Ovary (tissue), 9 donors: ENCODE measurements around the gene ETDC. TPM values are rescaled to one million over a fixed set of nuclear protein-coding genes. Genes with fewer than 3 reads are reported as not detected.

Experiments
- DNase-seq, 5 donors: peaks; one replicate each; pipeline ENCODE4 v3.0.0-alpha.2; 2019 to 2020
- H3K27ac ChIP-seq, 2 donors: fragments of 200-600 bp; one replicate each; pipeline versions ENCODE4 v1.5.1 to v1.8.0; 2019 to 2022
- H3K27me3 ChIP-seq: fragments of 200-600 bp; one replicate; pipeline ENCODE4 v1.8.0; 2022
- H3K36me3 ChIP-seq: fragments of 200-600 bp; sonication (generic); one replicate; pipeline ENCODE4 v1.5.1; 2019
- H3K4me1 ChIP-seq: one replicate; pipeline ENCODE4 v1.8.1; 2013; ENCODE audit warnings: mild to moderate bottlenecking, moderate library complexity; ENCODE audit not compliant: insufficient read depth
- H3K4me3 ChIP-seq: fragments of 200-600 bp; sonication (generic); one replicate; pipeline ENCODE4 v1.5.1; 2017
- H3K9me3 ChIP-seq, 2 donors: fragments of 200-600 bp in 1 of 2; sonication (generic) in 1 of 2; one replicate each; pipeline versions ENCODE4 v1.5.1 to v1.8.1; 2013 to 2019; ENCODE audit warnings: mild to moderate bottlenecking in 1 of 2, moderate library complexity in 1 of 2
- EP300 ChIP-seq: sonication (generic); formaldehyde crosslinking; IDR thresholded peaks from one replicate; pipeline ENCODE4 v1.6.1; 2017; ENCODE audit warnings: antibody characterized with exemption
- POLR2A ChIP-seq: fragments of 450-650 bp; IDR thresholded peaks from one replicate; pipeline ENCODE4 v1.6.1; 2017; ENCODE audit warnings: antibody characterized with exemption, mild to moderate bottlenecking, moderate library complexity
- WGBS, 3 donors: extraction: QIAGEN DNeasy Blood & Tissue Kit in 1 of 3; methylation state at CpG; one replicate each; pipeline versions ENCODE4 v1.1.5 to v1.1.7; 2013 to 2017; 5-methylcytosine and 5-hydroxymethylcytosine counted together
- intact Hi-C, 4 donors: fragments of 100-400 bp; cut with DNase I; formaldehyde crosslinking; loops; one replicate each; pipeline versions ENCODE4 v1.11.0 to v1.15.1; 2022 to 2023
- polyA plus RNA-seq, 2 donors: library from polyadenylated mRNA; stranded (reverse); fragments of 200-250 nt in 1 of 2; fragments of 350-450 nt in 1 of 2; fragmentation: Illumina TruSeq in 1 of 2; extraction: RNeasy Lipid Tissue Mini Kit (QIAGEN cat#74804) in 1 of 2; gene quantifications; one replicate each; pipeline ENCODE4 v1.2.3, GENCODE V29; 2013 to 2014
- total RNA-seq, 7 donors: library from RNA; depleted of rRNA in 2 of 7; stranded (reverse); fragments of >200 nt in 2 of 7; fragmentation: NEBNext Ultra II Directional in 3 of 7; extraction: Animal tissue kit (Norgen Biotek cat#: 25700) in 3 of 7; gene quantifications; one replicate each; pipeline versions ENCODE4 v1.1.0 to v1.2.4, GENCODE V29; 2016 to 2023
- TF ChIP-seq, protein P1 (sequence below), 3 donors: fragments of 450-650 bp in 2 of 3; fragments of 200-600 bp in 1 of 3; IDR thresholded peaks; one replicate each; pipeline versions ENCODE4 v1.5.1 to v1.8.0; 2016 to 2022; ENCODE audit warnings: antibody characterized with exemption in 3 of 3, mild to moderate bottlenecking in 1 of 3
- donor health status: DM: no; HTN: no; CAD: no; lungs with moderate emphysema.
- donor health status: DM: no; HTN: no; CAD: no.
- donor health status: Bipolar disorder and iron deficiency.
- donor health status: DM: yes; HTN: yes; CAD: no.
- donor health status: DM: no; HTN: no; CAD: no.
- donor health status: DM: yes; HTN: yes; CAD: no.

The ETDC gene
- total and polyA plus RNA-seq, 9 donors: not detected

DNA sequence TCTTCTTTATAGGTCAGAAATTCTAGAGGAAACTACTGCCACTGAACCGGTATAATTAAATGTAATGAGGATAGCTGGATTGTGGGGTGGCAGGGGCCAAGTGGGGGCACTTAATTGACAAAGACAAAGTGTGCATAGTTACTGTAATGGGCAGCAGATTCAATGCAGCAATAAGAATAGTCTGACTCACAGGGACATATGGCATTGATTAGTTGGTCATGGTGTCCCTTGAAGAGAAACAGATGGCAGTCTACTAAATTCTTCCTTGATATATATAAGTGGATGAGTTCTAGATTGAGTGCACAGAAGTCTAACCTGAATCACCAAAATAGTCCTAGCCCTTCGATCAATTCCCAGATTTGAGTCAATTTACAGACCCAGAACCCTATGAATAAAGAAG, 31.6 kb downstream of the ETDC start:
- Histone ChIP-seq H3K27ac (no peak overlapping the region), H3K4me3 (no peak overlapping the region), H3K4me1 (peaks cover 11% of the 10 kb centered on the region), H3K9me3 (no peaks in the 10 kb centered on the region), H3K36me3 (no peaks in the 10 kb centered on the region), H3K27me3 (no peaks in the 10 kb centered on the region)
- no peak for DNase-seq
- TF ChIP-seq, protein P1, sequence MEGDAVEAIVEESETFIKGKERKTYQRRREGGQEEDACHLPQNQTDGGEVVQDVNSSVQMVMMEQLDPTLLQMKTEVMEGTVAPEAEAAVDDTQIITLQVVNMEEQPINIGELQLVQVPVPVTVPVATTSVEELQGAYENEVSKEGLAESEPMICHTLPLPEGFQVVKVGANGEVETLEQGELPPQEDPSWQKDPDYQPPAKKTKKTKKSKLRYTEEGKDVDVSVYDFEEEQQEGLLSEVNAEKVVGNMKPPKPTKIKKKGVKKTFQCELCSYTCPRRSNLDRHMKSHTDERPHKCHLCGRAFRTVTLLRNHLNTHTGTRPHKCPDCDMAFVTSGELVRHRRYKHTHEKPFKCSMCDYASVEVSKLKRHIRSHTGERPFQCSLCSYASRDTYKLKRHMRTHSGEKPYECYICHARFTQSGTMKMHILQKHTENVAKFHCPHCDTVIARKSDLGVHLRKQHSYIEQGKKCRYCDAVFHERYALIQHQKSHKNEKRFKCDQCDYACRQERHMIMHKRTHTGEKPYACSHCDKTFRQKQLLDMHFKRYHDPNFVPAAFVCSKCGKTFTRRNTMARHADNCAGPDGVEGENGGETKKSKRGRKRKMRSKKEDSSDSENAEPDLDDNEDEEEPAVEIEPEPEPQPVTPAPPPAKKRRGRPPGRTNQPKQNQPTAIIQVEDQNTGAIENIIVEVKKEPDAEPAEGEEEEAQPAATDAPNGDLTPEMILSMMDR (IDR thresholded peaks at IDR 0.05): no peak
- no peak for TF ChIP-seq EP300
- 69 to 78% (median 71%) methylated on average over 2 of the region's 2 CpGs for WGBS, 3 donors
- intact Hi-C loops: no loop called here

DNA sequence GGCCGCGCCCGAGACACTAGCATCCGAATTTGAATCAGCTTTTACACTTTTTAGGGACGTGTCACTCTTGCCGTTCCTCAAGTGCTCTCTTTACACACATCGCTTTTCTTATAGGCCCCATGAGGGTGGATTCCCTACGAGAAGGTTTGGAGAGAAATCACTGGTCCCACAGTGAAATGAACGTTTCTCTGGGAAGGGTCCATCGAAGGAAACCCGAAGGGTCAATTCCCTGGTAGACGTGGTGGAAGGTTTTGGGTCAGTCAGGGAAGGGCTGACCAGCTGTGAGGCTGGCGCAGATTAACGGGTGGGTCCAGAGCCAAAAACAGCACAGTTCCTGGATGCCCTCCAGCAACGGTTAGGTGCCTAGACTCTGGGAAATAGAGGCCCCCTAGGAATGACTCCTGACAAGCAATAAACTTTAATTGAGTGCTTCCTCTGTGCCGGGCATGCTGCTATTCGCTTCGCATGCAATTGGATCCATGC, 35.9 kb downstream of the ETDC start:
- Histone ChIP-seq H3K4me1 (peaks cover 4% of the 10 kb centered on the region), H3K9me3 (no peaks in the 10 kb centered on the region), H3K27ac (peak overlapping the region; percentile 63 to 93), H3K36me3 (no peaks in the 10 kb centered on the region), H3K4me3 (peak overlapping the region; percentile 69), H3K27me3 (no peaks in the 10 kb centered on the region)
- no peak for TF ChIP-seq POLR2A
- TF ChIP-seq EP300: no peak
- TF ChIP-seq, protein P1 (IDR thresholded peaks at IDR 0.05): no peak
- DNase-seq: peak; percentile 42 to 67 (median 62)
- 28 to 39% (median 31%) methylated on average over 18 of the region's 18 CpGs for WGBS, 3 donors
- intact Hi-C loops: no loop called here

DNA sequence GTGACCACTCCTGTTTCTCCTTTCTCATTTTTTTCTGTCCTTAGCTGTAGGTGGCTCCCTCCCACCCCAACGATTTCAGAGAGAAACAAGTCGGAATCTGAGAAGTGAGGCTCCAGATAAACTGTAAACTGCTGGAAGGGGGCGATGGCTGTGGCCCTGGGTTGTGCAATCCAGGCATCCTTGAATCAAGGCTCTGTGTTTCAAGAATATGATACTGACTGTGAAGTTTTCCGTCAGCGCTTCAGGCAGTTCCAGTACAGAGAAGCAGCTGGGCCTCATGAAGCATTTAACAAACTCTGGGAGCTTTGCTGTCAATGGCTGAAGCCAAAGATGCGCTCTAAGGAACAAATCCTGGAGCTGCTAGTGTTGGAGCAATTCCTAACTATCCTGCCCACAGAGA, 37.7 kb downstream of the ETDC start:
- Histone ChIP-seq H3K4me3 (no peak overlapping the region), H3K27me3 (no peaks in the 10 kb centered on the region), H3K27ac (no peak overlapping the region), H3K4me1 (no peaks in the 10 kb centered on the region), H3K9me3 (no peaks in the 10 kb centered on the region), H3K36me3 (no peaks in the 10 kb centered on the region)
- TF ChIP-seq EP300 (no peak), POLR2A (no peak)
- TF ChIP-seq, protein P1 (IDR thresholded peaks at IDR 0.05): no peak
- DNase-seq: no peak
- intact Hi-C loops: no loop called here
- 59 to 61% (median 60%) methylated on average over 6 of the region's 6 CpGs for WGBS, 3 donors

DNA sequence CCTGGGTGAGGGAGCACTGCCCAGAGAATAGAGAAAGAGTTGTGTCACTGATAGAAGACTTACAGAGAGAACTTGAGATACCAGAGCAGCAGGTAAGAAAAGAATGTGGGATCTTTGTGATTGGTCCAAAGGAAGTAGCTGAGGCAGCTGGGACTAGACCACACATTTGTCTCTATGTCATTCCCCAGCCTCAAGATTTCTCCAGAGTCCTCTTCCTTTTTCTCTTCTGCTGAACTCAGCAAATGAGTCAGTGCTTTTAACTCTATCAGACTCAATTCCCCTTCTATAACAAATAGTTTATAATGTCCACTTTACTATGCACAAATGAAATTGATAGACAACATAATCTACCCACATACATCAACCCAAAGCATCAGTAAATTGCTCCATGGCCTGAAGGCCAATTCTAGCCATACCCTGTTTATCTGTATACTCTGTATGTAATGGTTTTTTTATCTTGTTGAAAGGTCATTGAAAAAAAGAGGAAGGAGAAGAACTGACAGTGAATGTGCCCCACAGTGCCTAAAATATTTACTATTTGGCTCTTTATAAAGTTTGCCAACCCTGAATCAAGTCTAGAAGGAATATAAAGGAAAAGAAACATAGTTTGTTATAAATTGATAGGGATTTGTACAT, 38.2 kb downstream of the ETDC start:
- no peak overlapping the region for H3K4me3 ChIP-seq

More for the DNA sequence above, 38.2 kb downstream of the ETDC start:
- Histone ChIP-seq H3K27ac (no peak overlapping the region), H3K27me3 (no peaks in the 10 kb centered on the region), H3K9me3 (no peaks in the 10 kb centered on the region), H3K36me3 (no peaks in the 10 kb centered on the region), H3K4me1 (no peaks in the 10 kb centered on the region)
- TF ChIP-seq EP300 (no peak), POLR2A (no peak)
- TF ChIP-seq, protein P1 (IDR thresholded peaks at IDR 0.05): no peak
- intact Hi-C loops: no loop called here
- no peak for DNase-seq
